Astrocyte (in vitro differentiated cells and primary cell): ENCODE measurements around the gene COL19A1. TPM values are rescaled to one million over a fixed set of nuclear protein-coding genes. Genes with fewer than 3 reads are reported as not detected.

Experiments used
- DNase-seq: peaks from one replicate; pipeline ENCODE4 v3.0.0-alpha.2; 2010; ENCODE audit warnings: low read depth
- FAIRE-seq: peaks from 2 replicates; lab custom pipeline; 2011; peaks lifted over from hg19 to GRCh38; lab: Jason Lieb, UNC
- H2AFZ ChIP-seq: 2 replicates; pipeline ENCODE4 v1.6.0; 2012; ENCODE audit warnings: low read depth, low read length, inconsistent platforms
- H3K27ac ChIP-seq: 2 replicates; pipeline ENCODE4 v1.5.1; 2011; ENCODE audit warnings: low read depth, low read length, inconsistent platforms
- H3K27me3 ChIP-seq: 2 replicates; pipeline ENCODE4 v1.6.0; 2011; ENCODE audit warnings: low read length, inconsistent platforms; ENCODE audit not compliant: insufficient read depth
- H3K36me3 ChIP-seq: 2 replicates; pipeline ENCODE4 v1.5.1; 2011; ENCODE audit warnings: low read length, inconsistent platforms; ENCODE audit not compliant: insufficient read depth
- H3K4me1 ChIP-seq: 2 replicates; pipeline ENCODE4 v1.5.1; 2011; ENCODE audit warnings: low read length, inconsistent platforms; ENCODE audit not compliant: insufficient read depth
- H3K4me2 ChIP-seq: 2 replicates; pipeline ENCODE4 v1.6.0; 2012; ENCODE audit warnings: low read length, inconsistent platforms
- H3K4me3 ChIP-seq: 2 replicates; pipeline ENCODE4 v1.5.1; 2011; ENCODE audit warnings: low read depth, mild to moderate bottlenecking, low read length, inconsistent platforms; ENCODE audit not compliant: insufficient read depth
- H3K79me2 ChIP-seq: 2 replicates; pipeline ENCODE4 v1.6.0; 2012; ENCODE audit warnings: mild to moderate bottlenecking, low read length, inconsistent platforms; ENCODE audit not compliant: insufficient read depth
- H3K9ac ChIP-seq: 2 replicates; pipeline ENCODE4 v1.6.0; 2012; ENCODE audit warnings: mild to moderate bottlenecking, low read length, inconsistent platforms
- H3K9me3 ChIP-seq: 2 replicates; pipeline ENCODE4 v1.5.1; 2012; ENCODE audit warnings: low read depth, mild to moderate bottlenecking, low read length, inconsistent platforms; ENCODE audit not compliant: insufficient read depth
- H4K20me1 ChIP-seq: 2 replicates; pipeline ENCODE4 v1.6.0; 2012; ENCODE audit warnings: low read length, inconsistent platforms; ENCODE audit not compliant: insufficient read depth
- H3K27ac Mint-ChIP-seq: one replicate; pipeline ENCODE4 v1.8.0; 2021; ENCODE audit warnings: mild to moderate bottlenecking, mixed read lengths; ENCODE audit not compliant: unreplicated experiment
- H3K27me3 Mint-ChIP-seq: one replicate; pipeline ENCODE4 v1.8.0; 2021; ENCODE audit warnings: low read depth, mixed read lengths; ENCODE audit not compliant: unreplicated experiment
- H3K36me3 Mint-ChIP-seq: one replicate; pipeline ENCODE4 v1.8.0; 2021; ENCODE audit warnings: low read depth, mixed read lengths; ENCODE audit not compliant: unreplicated experiment
- H3K4me1 Mint-ChIP-seq: one replicate; pipeline ENCODE4 v1.8.0; 2021; ENCODE audit warnings: low read depth, mixed read lengths; ENCODE audit not compliant: unreplicated experiment
- H3K4me3 Mint-ChIP-seq: one replicate; pipeline ENCODE4 v1.8.0; 2021; ENCODE audit warnings: mild to moderate bottlenecking, moderate library complexity, mixed read lengths; ENCODE audit not compliant: unreplicated experiment
- H3K9me3 Mint-ChIP-seq: one replicate; pipeline ENCODE4 v1.8.0; 2021; ENCODE audit warnings: mild to moderate bottlenecking, mixed read lengths; ENCODE audit not compliant: unreplicated experiment
- CTCF ChIP-seq: IDR thresholded peaks from 2 replicates; pipeline ENCODE4 v1.5.1; 2011; ENCODE audit warnings: low read depth, mild to moderate bottlenecking, inconsistent platforms, low read length, moderate library complexity; ENCODE audit not compliant: insufficient read depth
- EZH2 ChIP-seq: IDR thresholded peaks from 2 replicates; pipeline ENCODE4 v1.6.1; 2012; ENCODE audit warnings: mild to moderate bottlenecking, low read length, inconsistent platforms; ENCODE audit not compliant: insufficient read depth
- total RNA-seq: library from RNA; stranded (reverse); gene quantifications from 2 replicates; pipeline ENCODE4 v1.2.1, GENCODE V29; 2021

COL19A1 gene
- total RNA-seq, 1 donor from 2014 or later = 0.18 TPM

- H3K4me3 ChIP-seq = no peak overlapping the region
- H3K79me2 ChIP-seq = no peaks in the 10 kb centered on the region
- no peaks in the 10 kb centered on the region for H3K27me3 ChIP-seq
- no peaks in the 10 kb centered on the region for H4K20me1 ChIP-seq
- H3K27ac Mint-ChIP-seq = no peak overlapping the region
- H3K9me3 ChIP-seq = no peaks in the 10 kb centered on the region
- H3K36me3 ChIP-seq = no peaks in the 10 kb centered on the region
- no peak for DNase-seq
- TF ChIP-seq EZH2 (no peak), CTCF (no peak)
- H3K4me1 Mint-ChIP-seq = peaks cover 4% of the 10 kb centered on the region
- FAIRE-seq = no peak
- no peaks in the 10 kb centered on the region for H3K9me3 Mint-ChIP-seq
- no peak overlapping the region for H2AFZ ChIP-seq
- no peaks in the 10 kb centered on the region for H3K27me3 Mint-ChIP-seq
- no peak overlapping the region for H3K4me2 ChIP-seq
- no peak overlapping the region for H3K9ac ChIP-seq
- H3K4me3 Mint-ChIP-seq = no peak overlapping the region
- H3K27ac ChIP-seq = no peak overlapping the region
- H3K4me1 ChIP-seq = no peaks in the 10 kb centered on the region
- H3K36me3 Mint-ChIP-seq = no peaks in the 10 kb centered on the region
These were observed 114.3 kb downstream of the COL19A1 start for GRCh38 chr6:69980624-69981023.

- Histone ChIP-seq H3K4me1 (no peaks in the 10 kb centered on the region), H2AFZ (no peak overlapping the region), H3K27ac (no peak overlapping the region), H3K9me3 (no peaks in the 10 kb centered on the region), H3K36me3 (no peaks in the 10 kb centered on the region), H3K4me3 (no peak overlapping the region), H3K9ac (no peak overlapping the region), H3K27me3 (no peaks in the 10 kb centered on the region), H4K20me1 (no peaks in the 10 kb centered on the region), H3K4me2 (no peak overlapping the region), H3K79me2 (no peaks in the 10 kb centered on the region)
- no peaks in the 10 kb centered on the region for H3K9me3 Mint-ChIP-seq
- H3K4me1 Mint-ChIP-seq = peaks cover 4% of the 10 kb centered on the region
- DNase-seq (no peak), FAIRE-seq (no peak)
- H3K36me3 Mint-ChIP-seq = no peaks in the 10 kb centered on the region
- no peak overlapping the region for H3K27ac Mint-ChIP-seq
- H3K4me3 Mint-ChIP-seq = no peak overlapping the region
- H3K27me3 Mint-ChIP-seq = no peaks in the 10 kb centered on the region
- TF ChIP-seq CTCF (no peak), EZH2 (no peak)
These were observed 118.2 kb downstream of the COL19A1 start for GRCh38 chr6:69984506-69984905.

- no peak overlapping the region for H2AFZ ChIP-seq
- no peak overlapping the region for H3K4me3 ChIP-seq
- H3K27me3 Mint-ChIP-seq = no peaks in the 10 kb centered on the region
- no peaks in the 10 kb centered on the region for H3K36me3 ChIP-seq
- no peaks in the 10 kb centered on the region for H3K36me3 Mint-ChIP-seq
- no peaks in the 10 kb centered on the region for H3K79me2 ChIP-seq
- no peak overlapping the region for H3K27ac Mint-ChIP-seq
- no peak overlapping the region for H3K4me3 Mint-ChIP-seq
- FAIRE-seq = no peak
- H3K4me1 Mint-ChIP-seq = peaks cover 4% of the 10 kb centered on the region
- no peaks in the 10 kb centered on the region for H3K4me1 ChIP-seq
- H3K27ac ChIP-seq = no peak overlapping the region
- no peaks in the 10 kb centered on the region for H4K20me1 ChIP-seq
- TF ChIP-seq EZH2 (no peak), CTCF (no peak)
- no peaks in the 10 kb centered on the region for H3K9me3 Mint-ChIP-seq
- DNase-seq = no peak
- H3K27me3 ChIP-seq = no peaks in the 10 kb centered on the region
- no peak overlapping the region for H3K4me2 ChIP-seq
- no peak overlapping the region for H3K9ac ChIP-seq
- H3K9me3 ChIP-seq = no peaks in the 10 kb centered on the region
These were observed 118.8 kb downstream of the COL19A1 start for GRCh38 chr6:69985180-69985579.
